Astrocyte of the cerebellum (primary cell): ENCODE data around the gene NFXL1.
A peak's percentile ranks its signal among the peaks of the same experiment; 100 is the strongest.

Experiments
- DNase-seq: peaks from one replicate; pipeline ENCODE4 v3.0.0-alpha.2; 2011; ENCODE audit warnings: low read depth
- H3K4me3 ChIP-seq: 2 replicates; pipeline ENCODE4 v1.5.1; 2011; ENCODE audit warnings: mild to moderate bottlenecking, low read depth, low read length, moderate library complexity
- in situ Hi-C: cut with HindIII; loops from 2 replicates; pipeline ENCODE4 v1.10.0; 2017; ENCODE audit warnings: low sequenced_read_pairs
- TF ChIP-seq, protein P1 (sequence below): IDR thresholded peaks from 2 replicates; pipeline ENCODE4 v1.5.1; 2012; ENCODE audit warnings: low read length, low read depth, moderate library complexity, mild to moderate bottlenecking; ENCODE audit errors: missing control alignments

The NFXL1 gene

DNA sequence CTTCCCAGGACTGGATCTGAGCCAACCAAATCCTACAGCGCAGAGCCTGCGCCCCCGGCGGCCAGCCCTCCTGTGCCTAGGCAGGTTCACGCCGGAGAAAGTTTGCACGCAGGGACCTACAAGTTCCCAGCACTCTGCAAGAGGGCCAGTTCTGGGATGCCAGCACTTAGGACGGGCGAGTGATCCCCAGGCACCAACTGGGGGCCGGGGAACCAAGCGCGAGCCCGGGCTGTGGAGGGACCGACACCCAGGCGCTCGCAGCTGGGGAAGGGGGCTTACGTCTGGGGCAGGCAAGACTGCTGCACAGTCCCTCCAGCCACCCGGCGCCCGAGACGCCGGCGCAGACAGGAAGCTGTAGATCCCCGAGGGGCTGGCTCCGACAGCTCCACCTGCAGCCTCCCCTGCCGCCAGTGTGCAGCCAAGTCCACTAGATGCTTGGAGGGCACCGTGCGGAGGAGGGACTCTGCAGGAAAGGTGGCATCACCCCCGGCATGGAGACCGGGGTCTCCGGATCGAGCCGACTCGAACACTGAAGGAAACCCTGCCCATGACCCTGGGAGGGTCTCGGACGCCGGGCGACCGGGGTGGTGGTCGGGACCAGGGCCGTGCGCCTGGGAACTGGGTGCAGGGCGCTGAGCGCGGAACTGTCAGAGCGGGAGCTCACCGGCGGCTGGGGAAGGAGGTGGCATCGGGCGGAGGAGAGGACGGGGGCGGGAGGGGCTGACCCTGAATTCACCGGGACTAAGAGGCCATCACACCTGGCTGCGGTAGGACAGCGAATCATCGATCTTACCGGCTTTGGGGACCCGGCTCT is 77.1 kb downstream of the NFXL1 start:
- TF ChIP-seq, protein P1, sequence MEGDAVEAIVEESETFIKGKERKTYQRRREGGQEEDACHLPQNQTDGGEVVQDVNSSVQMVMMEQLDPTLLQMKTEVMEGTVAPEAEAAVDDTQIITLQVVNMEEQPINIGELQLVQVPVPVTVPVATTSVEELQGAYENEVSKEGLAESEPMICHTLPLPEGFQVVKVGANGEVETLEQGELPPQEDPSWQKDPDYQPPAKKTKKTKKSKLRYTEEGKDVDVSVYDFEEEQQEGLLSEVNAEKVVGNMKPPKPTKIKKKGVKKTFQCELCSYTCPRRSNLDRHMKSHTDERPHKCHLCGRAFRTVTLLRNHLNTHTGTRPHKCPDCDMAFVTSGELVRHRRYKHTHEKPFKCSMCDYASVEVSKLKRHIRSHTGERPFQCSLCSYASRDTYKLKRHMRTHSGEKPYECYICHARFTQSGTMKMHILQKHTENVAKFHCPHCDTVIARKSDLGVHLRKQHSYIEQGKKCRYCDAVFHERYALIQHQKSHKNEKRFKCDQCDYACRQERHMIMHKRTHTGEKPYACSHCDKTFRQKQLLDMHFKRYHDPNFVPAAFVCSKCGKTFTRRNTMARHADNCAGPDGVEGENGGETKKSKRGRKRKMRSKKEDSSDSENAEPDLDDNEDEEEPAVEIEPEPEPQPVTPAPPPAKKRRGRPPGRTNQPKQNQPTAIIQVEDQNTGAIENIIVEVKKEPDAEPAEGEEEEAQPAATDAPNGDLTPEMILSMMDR = no peak
- in situ Hi-C loops = no loop called here
- peak overlapping the region; percentile 43 for H3K4me3 ChIP-seq
- no peak for DNase-seq

DNA sequence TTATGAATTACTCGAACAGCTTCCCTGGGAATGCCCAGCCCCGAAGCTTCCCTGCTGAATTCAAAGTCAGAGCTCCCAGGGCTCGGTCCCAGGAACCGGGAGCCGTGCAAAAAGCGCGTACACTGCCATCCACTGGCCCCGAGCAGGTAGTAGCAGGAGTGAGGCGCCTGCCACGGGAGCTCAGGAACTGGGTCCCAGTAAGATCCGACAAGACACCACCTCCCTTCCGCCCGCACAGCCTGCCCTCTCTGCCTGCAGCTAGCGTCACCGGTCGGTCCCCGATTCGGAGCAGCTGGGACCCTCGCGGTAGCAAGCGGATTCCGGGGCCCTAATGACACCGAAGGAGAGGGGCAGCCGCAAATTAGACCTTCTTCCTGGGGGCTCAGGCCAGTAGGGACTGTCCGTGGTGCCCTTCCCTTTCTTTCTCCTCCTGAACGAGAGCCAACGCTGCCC is 77.7 kb downstream of the NFXL1 start:
- TF ChIP-seq, protein P1 = peak; percentile 81
- H3K4me3 ChIP-seq = peak overlapping the region; percentile 43
- peak; percentile 55 for DNase-seq
- in situ Hi-C loops = no loop called here

DNA sequence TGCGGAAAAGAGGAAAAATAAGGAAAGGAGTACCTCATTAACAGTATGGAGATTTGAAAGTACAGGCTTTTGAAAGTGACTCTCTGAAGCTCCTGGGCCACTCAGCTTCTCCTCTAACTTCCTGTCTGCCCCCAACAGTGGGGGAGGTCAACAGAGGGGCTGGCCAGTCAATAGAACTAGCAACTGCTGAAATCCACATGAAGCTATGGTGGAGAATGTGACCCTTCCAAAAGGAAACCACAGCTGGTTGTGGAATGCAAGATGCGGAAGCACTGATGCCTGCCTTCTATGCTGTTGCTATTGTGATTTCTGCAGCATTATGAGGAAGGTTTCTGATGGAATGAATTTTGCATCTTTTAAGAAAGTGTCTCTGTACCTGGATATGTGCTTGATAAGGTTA is 78.9 kb downstream of the NFXL1 start:
- TF ChIP-seq, protein P1 = no peak
- no peak for DNase-seq
- in situ Hi-C loops = no loop called here
- H3K4me3 ChIP-seq = no peak overlapping the region

DNA sequence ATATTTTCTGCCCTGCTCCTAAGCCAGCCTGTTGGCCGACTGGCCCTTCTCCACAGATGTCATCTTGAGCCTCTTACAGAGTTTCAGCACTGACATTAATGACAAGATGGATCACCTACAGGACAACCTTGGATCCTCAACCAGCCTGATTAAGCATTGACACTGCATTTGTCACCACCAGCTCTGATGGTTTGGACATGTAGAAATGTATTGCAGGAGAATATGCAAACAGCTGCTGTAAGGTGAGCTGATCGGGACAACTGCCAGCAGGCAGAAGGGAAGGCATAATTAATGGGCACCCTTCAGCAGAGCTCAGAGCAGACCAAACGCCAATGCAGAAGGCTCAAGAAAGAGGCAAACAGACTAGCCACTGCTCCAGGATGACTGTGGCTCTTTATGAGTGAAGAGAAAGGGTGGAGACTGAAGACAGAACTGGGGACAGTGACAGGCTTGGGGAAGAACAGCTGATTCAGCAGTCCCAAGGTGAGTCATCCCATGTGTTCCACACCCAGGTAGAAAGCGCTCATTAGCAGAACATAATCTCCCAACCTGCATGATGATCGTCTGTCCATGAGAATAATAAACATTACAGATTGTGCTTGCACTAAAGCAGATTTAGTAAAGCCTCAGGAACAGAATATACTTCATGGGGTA is 83.2 kb downstream of the NFXL1 start:
- DNase-seq = no peak
- in situ Hi-C loops = no loop called here
- H3K4me3 ChIP-seq = no peak overlapping the region
- TF ChIP-seq, protein P1 = no peak

DNA sequence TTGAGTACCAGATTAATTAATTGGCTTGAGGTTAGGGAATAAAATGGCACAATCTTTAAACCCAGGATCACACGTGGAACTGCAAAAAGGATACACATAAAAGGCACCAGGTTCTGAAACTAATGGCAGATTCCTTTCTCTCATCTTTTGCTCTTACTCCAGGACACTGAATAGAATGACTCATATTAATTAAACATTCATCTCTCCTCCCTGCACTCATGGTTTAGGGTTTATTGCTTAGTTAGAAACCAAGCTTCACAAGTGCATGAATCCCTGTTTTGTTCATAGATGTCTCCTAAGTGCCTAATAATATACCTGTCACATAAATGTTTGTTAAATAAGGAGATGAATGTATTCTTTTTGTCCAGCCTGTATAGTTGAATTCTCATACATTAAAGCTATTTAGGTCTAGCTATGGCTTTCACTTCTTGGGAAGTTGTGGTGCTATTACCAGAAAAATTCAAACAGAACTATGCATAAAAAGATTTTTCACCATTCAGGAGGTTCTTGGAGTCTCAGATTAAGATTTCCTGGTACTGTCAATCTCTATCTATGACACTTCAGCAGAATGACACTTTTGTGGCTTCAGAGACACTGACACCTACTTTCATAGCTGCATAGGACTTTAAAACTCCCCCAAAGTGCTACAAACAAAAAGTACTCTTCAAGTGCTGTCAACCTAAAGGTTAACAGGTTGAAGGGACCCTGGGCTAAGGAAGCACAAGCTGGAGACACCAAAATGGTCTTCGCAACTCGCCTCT is 83.9 kb downstream of the NFXL1 start:
- no peak for DNase-seq

DNA sequence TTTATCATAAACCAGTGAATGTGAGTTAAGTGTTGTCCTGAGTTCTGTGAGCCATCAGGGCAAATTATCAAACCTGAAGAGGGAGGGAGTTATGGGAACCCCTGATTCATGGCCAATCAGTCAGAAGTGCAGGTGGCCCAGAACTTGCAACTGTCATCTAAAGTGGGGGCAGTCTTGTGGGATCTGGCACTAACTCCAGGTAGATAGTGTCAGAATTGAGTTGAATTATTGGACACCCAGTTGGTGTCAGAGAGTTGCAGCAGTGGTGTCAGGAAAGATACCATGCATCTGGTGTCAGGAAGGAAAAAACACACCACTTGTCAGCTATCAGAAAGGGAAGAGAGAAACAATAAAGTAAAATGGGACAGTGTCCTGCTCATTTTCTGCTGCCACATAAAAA is 84.9 kb downstream of the NFXL1 start:
- in situ Hi-C loops = no loop called here

More for the DNA sequence above, 83.9 kb downstream of the NFXL1 start:
- in situ Hi-C loops = no loop called here
- TF ChIP-seq, protein P1 = no peak
- H3K4me3 ChIP-seq = no peak overlapping the region

More for the DNA sequence above, 84.9 kb downstream of the NFXL1 start:
- TF ChIP-seq, protein P1 = no peak
- DNase-seq = no peak
- H3K4me3 ChIP-seq = no peak overlapping the region
